ENCODE measurements around the gene CASKIN1. TPM values are rescaled to one million over a fixed set of nuclear protein-coding genes. Genes with fewer than 3 reads are reported as not detected.

The CASKIN1 gene
- total and polyA plus RNA-seq, 9 donors, result 0.10 to 2.4 (median 0.56) TPM; not detected in 1

- Histone ChIP-seq H3K4me1 (ENCODE audit: insufficient read depth) (no peaks in the 10 kb centered on the region), H3K9me3 (no peaks in the 10 kb centered on the region), H3K36me3 (no peaks in the 10 kb centered on the region), H3K27ac (no peak overlapping the region), H3K27me3 (no peaks in the 10 kb centered on the region), H3K4me3 (no peak overlapping the region)
- TF ChIP-seq POLR2A (IDR thresholded peaks at IDR 0.05) (no peak), CTCF (IDR thresholded peaks at IDR 0.05) (no peak), EP300 (IDR thresholded peaks at IDR 0.05) (no peak)
- intact Hi-C loops (cut with DNase I), result no loop called here
- DNase-seq, result no peak
- 89 to 92% (median 89%) methylated on average over 4 of the region's 4 CpGs for WGBS, 3 donors
Measured at GRCh38 chr16:2173916-2174315, 22.5 kb downstream of the CASKIN1 start.

- Histone ChIP-seq H3K27ac (no peak overlapping the region), H3K27me3 (no peaks in the 10 kb centered on the region), H3K9me3 (no peaks in the 10 kb centered on the region), H3K4me3 (no peak overlapping the region), H3K36me3 (no peaks in the 10 kb centered on the region), H3K4me1 (ENCODE audit: insufficient read depth) (no peaks in the 10 kb centered on the region)
- 87 to 92% (median 89%) methylated on average over 14 of the region's 14 CpGs for WGBS, 3 donors
- no peak for DNase-seq
- intact Hi-C loops (cut with DNase I), result no loop called here
- TF ChIP-seq POLR2A (IDR thresholded peaks at IDR 0.05), result no peak
- TF ChIP-seq EP300 (IDR thresholded peaks at IDR 0.05), result no peak
- no peak for TF ChIP-seq CTCF (IDR thresholded peaks at IDR 0.05)
Measured at GRCh38 chr16:2173366-2173765, 23.0 kb downstream of the CASKIN1 start.

GRCh38 chr16:2172688-2173335 lies 23.6 kb downstream of the CASKIN1 start:
- 87 to 89% (median 87%) methylated on average over 29 of the region's 29 CpGs for WGBS, 3 donors

GRCh38 chr16:2171601-2172178 lies 24.7 kb downstream of the CASKIN1 start:
- H3K4me3 ChIP-seq, result no peak overlapping the region
- no peaks in the 10 kb centered on the region for H3K9me3 ChIP-seq

More at GRCh38 chr16:2172688-2173335, 23.6 kb downstream of the CASKIN1 start:
- DNase-seq, result no peak
- intact Hi-C loops (cut with DNase I), result no loop called here
- Histone ChIP-seq H3K4me3 (no peak overlapping the region), H3K4me1 (ENCODE audit: insufficient read depth) (no peaks in the 10 kb centered on the region), H3K36me3 (no peaks in the 10 kb centered on the region), H3K27me3 (no peaks in the 10 kb centered on the region), H3K9me3 (no peaks in the 10 kb centered on the region), H3K27ac (no peak overlapping the region)
- TF ChIP-seq CTCF (IDR thresholded peaks at IDR 0.05) (no peak), EP300 (IDR thresholded peaks at IDR 0.05) (no peak), POLR2A (IDR thresholded peaks at IDR 0.05) (no peak)

More at GRCh38 chr16:2171601-2172178, 24.7 kb downstream of the CASKIN1 start:
- Histone ChIP-seq H3K27me3 (no peaks in the 10 kb centered on the region), H3K27ac (no peak overlapping the region), H3K36me3 (no peaks in the 10 kb centered on the region), H3K4me1 (ENCODE audit: insufficient read depth) (no peaks in the 10 kb centered on the region)
- TF ChIP-seq EP300 (IDR thresholded peaks at IDR 0.05), result no peak
- TF ChIP-seq CTCF (IDR thresholded peaks at IDR 0.05), result no peak
- no peak for TF ChIP-seq POLR2A (IDR thresholded peaks at IDR 0.05)
- intact Hi-C loops (cut with DNase I), result no loop called here
- no peak for DNase-seq
- 90 to 95% (median 93%) methylated on average over 28 of the region's 28 CpGs for WGBS, 3 donors
